Panc1 (cell line): ENCODE data around the gene OPRD1.

Experiments
- CTCF ChIP-seq: fragments of 450-650 bp; IDR thresholded peaks from 2 replicates; pipeline ENCODE4 v1.5.1; 2017; ENCODE audit warnings: mild to moderate bottlenecking
- POLR2AphosphoS5 ChIP-seq: IDR thresholded peaks from 2 replicates; pipeline ENCODE4 v1.6.1; 2012; ENCODE audit warnings: mild to moderate bottlenecking, low read depth, low read length, moderate library complexity
- TF ChIP-seq, protein P1 (sequence below), 2 experiments: IDR thresholded peaks; 2 replicates each; pipeline ENCODE4 v1.6.1; 2011 to 2012; ENCODE audit warnings: low read depth in 2 of 2, control low read depth in 1 of 2, low read length in 1 of 2, mild to moderate bottlenecking in 1 of 2, moderate library complexity in 1 of 2; ENCODE audit not compliant: insufficient read depth in 1 of 2

DNA sequence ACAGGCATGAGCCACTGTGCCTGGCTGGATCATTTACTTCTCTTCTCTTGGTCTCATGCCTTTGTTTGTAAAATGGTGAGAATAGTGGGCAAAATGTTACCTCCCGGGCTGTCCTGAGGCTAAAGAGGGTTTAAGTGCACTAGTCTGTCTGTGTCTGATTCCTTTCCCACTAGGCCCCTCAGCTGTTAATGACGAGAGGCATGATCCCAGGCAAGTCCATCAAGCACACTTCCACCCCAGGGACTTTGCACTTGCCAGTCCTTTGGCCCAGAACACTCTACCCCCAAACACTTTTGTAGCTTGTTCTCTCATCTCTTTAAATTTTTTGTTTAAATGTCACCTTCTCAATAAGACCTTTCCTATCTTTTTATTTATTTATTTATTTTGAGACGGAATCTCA lies 88.6 kb downstream of the OPRD1 start:
- no peak for TF ChIP-seq CTCF
- TF ChIP-seq, protein P1, sequence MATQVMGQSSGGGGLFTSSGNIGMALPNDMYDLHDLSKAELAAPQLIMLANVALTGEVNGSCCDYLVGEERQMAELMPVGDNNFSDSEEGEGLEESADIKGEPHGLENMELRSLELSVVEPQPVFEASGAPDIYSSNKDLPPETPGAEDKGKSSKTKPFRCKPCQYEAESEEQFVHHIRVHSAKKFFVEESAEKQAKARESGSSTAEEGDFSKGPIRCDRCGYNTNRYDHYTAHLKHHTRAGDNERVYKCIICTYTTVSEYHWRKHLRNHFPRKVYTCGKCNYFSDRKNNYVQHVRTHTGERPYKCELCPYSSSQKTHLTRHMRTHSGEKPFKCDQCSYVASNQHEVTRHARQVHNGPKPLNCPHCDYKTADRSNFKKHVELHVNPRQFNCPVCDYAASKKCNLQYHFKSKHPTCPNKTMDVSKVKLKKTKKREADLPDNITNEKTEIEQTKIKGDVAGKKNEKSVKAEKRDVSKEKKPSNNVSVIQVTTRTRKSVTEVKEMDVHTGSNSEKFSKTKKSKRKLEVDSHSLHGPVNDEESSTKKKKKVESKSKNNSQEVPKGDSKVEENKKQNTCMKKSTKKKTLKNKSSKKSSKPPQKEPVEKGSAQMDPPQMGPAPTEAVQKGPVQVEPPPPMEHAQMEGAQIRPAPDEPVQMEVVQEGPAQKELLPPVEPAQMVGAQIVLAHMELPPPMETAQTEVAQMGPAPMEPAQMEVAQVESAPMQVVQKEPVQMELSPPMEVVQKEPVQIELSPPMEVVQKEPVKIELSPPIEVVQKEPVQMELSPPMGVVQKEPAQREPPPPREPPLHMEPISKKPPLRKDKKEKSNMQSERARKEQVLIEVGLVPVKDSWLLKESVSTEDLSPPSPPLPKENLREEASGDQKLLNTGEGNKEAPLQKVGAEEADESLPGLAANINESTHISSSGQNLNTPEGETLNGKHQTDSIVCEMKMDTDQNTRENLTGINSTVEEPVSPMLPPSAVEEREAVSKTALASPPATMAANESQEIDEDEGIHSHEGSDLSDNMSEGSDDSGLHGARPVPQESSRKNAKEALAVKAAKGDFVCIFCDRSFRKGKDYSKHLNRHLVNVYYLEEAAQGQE (IDR thresholded peaks at IDR 0.05; ENCODE audit: insufficient read depth in 1 of 2, low read depth in 2 of 2, low read length in 1 of 2) = no peak
- no peak for TF ChIP-seq POLR2AphosphoS5
